ENCODE data around the gene SLAIN2.

SLAIN2 gene

DNA sequence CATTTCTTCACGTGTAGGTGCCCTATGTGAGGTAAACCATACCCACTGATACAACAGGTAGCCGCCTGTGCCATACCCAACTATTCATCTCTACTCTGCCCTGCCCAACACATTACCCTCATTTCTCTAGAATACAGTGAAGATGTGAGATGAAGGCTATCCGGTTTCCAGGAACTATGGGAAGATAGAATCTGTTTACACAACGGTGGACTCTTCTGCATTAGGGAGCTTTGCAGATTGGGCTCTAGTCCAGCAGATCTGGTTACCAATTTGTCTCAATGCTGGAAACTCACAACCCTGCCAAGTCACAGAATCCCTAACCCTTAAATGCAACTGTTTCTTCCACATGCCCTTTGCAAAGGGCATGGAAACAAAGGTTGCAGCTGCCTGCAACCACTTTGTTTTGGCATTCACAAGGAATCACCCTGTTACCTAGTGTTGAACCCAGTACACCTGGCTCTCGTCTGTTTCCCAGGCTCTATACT is 6.4 kb upstream of the SLAIN2 start:
- DNase-seq, result no peak

DNA sequence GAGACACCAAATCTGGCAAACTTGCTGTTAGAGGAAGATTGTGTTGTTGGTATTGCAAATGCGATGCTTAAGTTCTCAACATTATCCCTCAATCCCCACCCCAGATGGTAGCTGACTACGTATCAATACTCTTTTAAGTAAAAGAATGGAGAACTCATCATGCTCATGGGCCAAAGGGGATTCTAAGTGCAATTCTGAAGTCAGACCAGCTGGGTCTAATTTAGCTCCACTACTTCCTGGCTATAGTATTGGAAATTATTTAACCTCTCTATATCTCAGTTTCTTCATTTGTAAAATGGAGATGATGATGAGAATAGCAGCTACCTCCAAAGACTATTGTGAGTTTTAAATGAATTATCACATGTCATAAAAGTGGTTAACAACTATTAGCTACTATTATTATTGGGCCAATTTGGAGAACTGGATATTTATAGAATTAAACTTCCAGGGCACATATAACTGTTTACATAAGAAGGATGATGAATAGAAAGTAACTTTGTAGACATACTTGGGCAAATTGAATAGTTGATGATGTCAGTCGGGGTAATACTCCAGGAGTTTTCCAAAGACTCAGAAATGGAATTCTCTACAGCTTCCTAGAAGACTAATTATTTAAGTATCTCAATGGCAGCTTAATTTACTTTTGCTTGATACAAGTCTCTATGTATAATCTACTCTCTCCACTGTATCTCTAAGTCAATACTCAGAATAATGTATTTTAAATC is 5.0 kb upstream of the SLAIN2 start:
- no peak for DNase-seq

DNA sequence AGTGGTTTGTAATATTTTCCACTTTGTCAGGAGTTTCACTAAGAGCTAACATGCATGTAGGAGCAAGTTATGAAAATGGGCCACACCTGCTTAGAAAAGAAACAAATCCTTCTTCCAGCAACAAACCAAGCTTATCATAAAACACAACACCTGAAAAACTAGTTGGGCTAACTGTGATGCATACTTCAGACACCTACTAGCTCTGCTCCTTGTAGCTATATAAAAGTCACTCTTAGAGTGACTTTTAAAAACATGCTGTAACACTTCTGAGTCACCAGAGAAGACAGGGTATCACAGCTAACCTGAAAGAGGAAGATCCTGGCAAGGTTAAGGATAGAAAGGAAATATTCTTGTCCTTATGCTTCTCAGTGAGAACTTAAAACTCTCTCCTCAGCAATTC is 3.6 kb upstream of the SLAIN2 start:
- no peak for DNase-seq

DNA sequence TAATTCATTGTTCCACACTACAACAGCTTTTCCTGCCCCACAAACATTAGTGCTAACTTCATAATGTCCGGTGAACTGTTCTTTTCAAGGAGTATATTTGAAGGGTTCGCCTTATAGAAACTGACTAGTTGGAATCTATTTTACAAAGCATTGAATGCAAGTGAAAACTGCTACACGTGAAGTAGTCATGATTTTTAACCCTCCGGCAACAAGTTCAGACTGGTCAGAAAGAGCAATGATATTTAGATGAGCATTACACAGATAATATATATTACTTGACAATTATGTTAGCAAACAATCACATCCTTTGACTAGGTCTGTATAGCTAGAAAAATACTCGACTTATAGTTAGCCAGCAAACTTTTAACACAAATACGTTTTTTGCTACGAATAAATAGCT is 1.7 kb upstream of the SLAIN2 start:
- DNase-seq, result no peak

DNA sequence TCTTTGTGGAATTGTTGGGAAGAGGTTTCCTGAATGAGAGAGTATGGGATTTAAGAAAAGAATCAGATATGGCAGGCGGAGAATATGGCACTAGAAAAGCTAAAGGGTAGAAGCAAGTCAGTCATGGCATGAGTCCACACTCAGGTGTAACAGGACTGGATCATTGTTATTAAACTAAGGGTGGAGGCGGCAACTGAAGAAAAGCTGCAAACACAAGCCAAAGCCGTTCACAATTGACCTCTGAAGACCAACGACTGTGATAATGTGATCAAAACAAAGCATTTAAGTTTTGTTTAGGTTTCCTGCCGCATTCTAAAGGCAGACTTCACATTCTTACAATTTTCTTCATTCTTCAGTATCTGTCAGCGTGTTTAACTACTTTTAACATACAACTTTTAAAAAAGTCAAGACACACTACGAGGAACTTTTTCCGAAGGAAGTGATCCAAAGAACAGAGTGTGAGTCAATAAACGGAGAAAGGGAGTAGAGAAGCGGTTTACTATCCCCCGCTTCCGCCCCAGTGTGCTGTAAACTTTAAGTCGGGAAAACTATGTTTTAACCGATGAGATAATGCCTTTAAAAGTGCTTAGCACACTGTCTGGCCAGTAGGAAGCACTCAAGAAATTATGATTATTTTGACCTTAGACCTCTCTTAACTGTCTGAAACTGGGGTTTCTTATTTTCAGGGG is 909 bp upstream of the SLAIN2 start:
- no peak for DNase-seq

DNA sequence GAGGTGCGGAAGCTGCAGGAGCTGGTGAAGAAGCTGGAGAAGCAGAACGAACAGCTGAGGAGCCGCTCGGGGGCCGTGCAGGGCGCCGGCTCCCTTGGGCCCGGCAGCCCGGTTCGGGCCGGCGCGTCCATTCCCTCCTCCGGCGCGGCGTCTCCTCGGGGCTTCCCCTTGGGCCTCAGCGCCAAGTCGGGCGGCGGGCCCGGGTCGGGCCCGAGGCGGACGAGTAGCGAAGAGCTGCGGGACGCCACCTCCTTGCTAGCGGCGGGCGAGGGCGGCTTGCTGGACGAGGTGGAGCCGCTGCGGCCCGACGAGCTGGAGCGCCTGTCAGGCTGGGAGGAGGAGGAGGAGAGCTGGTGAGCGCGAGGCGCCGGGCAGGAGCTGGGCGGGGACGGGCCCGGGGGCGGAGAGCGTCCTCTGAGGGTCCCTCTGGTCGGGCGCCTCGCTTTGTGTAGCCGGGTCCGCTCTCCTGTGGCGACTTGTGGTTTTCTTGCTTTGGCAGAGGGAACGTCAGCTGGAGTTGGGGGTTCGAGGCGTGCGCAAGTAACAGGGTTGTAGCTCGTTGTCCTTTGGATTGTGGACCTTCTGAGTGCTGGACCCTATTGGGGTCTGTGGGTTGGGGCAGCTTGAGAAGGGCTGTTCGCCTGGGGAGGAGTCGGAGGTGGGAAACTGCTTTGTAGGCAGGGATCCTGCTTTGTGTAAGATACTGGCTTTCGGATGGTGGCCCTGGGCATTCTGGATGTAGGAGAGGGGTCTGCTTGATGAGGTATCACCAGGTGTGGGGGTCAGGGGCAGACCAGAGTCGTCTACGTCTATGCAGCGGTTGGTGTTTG is 662 bp downstream of the SLAIN2 start:
- DNase-seq, result peak; percentile 48

DNA sequence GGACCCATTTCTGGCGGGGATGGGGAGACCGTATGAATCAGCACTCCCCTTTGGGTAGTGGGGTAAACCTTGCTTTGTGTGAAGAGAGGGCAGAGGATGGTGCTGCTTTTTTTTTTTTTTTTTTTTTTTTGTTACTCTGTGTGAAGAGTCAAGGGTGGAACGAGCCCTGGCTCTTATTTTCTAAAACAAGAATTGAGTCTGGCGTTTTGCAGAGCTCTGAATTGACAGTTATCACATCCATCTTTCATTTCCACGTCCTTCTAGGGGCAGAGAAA is 1.2 kb downstream of the SLAIN2 start:
- no peak for DNase-seq

DNA sequence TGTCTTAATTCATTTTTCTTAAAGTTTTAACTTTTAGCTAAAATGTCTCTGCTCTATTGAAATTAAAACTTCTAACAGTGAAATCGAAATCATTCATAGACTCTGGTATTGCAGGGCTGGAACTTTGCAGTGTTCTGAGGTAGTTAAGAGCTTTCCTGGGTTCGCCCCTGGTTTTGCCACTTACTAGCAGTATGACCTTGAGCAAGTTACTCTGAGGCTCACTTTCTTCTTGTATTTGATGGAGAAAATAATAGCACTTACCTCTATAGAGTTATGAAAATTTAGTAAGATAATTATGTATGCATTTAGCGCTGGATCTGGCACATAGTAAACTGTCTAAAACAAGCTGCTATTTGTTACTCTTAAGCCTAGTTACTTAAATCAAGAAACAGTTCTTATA is 1.7 kb downstream of the SLAIN2 start:
- DNase-seq, result no peak

DNA sequence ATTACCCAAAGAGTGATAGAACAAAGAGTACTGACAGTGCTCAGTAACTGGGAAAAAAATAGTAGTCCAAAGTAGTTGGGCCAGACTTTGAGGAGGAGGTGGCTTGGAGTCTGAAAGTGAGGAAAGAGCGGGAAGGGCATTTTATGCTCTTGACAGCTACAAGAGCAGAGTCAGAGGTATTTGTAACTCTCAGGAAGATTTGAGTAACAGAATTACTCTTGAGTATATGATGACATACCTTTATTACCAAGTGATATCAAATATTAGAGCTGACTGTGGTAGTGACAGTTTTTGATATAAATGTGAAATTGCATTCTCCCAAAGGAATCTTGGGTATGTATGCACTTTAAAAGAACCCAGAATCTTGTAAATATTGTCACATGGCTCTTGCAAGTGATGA is 2.2 kb downstream of the SLAIN2 start:
- DNase-seq, result no peak

DNA sequence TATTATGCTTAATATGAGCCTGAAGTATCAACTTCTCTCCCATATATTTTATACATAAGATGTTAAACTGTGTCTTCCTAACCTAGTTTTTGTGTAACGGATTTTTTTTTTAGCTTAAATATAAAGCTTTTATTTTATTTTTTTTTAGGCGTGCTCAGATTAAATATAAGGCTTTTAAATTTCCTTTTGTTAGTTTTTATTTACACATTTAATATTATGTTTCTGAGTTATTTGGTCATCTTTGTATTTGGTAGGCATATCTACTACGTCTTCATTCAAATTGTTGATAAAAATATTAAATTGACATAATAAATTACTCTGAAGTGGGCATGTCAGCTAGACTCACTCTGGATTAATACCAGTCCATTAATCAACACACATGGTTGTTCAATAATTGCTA is 4.2 kb downstream of the SLAIN2 start:
- DNase-seq, result no peak

DNA sequence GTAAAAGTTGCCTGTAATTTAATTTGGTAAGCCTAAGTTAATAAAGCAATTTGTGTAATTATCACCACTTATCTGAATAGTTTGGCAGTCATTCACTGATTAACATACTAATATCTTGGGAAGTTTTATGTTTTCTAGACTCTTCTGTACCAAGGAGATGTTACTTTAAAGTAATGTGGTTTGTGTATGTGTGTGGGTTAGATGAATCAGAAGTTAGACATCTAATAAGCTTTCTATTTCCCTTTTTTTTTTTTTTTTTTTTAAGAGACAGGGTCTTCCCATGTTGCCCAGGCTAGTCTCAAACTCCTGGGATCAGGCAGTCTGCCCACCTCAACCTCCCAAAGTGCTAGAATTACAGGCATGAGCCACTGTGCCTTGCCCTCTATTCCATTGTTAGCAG is 5.3 kb downstream of the SLAIN2 start:
- no peak for DNase-seq

DNA sequence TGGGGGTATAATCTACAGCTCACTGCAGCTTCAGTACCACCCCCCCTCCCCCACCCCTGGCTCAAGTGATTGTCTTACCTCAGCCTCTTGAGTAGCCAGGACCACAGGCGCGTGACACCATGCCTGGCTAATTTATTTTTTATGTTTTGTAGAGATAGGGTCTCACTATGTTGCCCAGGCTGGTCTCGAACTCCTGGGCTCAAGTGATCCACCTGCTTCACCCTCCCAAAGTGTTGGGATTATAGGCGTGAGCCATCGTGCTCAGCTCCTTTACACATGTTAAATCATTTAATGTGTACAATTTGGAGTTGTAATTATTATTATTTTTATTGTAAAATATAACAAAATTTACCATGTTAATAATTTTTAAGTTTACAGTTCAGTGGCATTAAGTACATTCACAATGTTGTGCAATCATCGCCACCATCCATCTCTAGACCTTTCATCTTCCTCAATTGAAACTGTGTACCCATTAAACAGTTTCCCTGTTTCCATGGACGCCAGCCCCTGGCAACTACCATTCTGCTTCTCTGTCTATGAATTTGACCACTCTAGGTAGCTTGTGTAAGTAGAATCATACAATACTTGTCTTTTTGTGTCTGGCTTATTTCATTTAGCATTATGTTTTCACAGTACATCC is 6.1 kb downstream of the SLAIN2 start:
- no peak for DNase-seq

DNA sequence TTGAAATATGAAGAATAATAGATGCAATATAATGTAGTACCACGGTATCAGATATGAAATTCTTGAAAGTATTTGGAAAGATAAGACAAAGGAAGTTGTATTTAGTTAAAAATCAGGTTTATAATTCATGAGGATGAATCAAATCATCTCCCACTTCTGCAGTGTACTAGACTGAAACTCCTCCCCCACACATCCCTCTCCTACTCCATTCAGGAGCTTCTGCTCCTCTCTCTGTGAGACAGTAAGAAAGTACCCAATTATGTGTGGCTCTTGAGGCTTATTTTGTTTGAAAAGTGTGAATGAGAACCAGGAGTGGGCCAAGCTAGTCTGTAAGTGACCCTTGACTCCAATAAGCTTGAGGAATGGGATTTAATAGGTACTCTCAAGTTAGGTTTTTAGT is 9.5 kb downstream of the SLAIN2 start:
- no peak for DNase-seq

DNA sequence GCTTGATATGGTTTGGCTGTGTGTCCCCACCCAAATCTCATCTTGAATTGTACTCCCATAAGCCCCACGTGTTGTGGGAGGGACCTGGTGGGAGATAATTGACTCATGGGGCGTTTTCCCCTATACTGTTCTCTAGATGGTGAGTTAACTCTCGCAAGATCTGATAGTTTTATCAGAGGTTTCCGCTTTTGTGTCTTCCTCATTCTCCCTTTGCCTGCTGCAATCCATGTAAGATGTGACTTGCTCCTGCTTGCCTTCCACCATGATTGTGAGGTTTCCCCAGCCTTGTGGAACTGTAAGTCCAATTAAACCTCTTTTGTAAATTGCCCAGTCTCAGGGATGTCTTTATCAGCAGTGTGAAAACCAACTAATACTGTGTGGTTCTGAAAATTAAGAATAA is 11.5 kb downstream of the SLAIN2 start:
- DNase-seq, result no peak

DNA sequence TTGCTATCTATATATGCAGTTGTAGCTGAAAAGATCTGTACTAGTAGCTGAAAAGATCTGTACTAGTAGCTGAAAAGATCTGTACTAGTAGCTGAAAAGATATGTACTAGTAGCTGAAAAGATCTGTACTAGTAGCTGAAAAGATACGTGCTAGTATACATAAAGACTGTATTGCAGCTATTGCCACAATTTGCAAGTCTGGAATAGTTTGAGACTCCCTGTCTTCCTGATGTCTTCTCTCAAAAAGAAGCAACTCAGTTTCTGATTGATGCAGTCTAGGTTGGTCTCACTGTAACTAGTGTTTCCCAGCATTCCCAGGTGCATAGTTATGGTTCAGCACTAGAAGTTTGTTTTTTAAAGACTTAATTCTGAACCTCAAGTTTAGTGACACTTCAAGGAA is 15.0 kb downstream of the SLAIN2 start:
- no peak for DNase-seq

DNA sequence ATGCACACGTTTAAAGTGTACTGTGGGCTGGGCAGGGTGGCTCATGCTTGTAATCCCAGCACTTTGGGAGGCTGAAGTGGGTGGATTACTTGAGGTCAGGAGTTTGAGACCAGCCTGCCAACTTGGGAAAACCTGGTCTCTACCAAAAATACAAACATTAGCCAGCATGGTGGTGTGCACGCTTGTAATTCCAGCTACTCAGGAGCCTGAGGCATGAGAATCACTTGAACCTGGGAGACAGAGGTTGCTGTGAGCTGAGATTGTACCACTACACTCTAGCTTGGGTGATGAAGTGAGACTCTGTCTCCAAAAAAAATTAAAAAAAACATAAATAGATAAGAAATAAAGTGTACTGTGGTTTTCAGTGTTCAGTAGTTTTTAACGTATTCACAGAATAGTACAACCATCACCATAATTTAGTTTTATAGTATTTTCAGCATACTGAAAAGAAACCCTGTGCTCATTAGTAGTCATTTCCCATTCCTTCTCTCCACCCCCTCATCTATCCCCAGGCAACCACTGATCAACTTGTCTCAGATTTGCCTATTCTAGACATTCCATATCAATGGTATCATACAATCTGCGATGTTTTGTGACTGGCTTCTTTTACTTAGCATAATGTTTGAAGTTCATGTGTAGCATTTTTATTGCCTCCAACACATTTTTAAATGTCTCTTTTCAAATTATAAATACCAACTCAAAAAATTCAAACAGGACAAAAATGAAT is 19.1 kb downstream of the SLAIN2 start:
- DNase-seq, result no peak

DNA sequence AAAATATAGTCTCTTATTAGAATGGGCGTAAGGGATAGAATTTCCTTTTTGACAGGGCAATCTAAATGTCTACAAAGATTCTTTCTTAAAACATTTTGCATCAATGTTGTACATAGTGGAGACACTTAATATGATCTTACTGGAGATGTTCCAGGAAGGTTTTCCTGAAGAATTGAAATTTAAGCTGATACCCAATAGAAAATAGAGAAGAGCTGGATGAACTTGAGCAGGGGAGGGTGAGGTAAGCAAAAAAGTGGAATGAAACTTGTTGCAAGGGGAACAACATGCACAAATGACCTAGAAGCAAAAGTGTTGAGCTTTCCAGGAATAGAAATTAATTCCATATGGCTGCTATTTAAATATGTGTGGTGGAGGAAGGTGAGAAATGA is 19.7 kb downstream of the SLAIN2 start:
- DNase-seq, result no peak

DNA sequence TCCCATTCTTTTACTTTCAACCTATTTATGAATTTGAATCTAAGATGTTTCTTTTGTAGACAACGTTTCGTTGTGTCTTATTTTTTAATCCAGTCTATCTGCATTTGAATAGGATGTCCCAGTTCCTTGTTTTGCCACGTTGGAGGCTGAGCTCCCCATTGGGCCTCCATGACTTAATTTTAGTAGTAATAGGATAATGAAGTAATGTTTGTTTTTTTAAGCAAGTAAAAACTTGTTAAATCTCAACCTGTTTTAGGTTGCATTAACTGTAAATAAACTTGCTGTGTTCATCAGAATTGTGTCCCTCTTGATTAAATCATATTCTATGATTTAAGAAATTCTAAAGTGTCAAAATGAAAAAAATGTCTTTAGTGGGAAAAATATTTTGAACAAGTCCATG is 25.3 kb downstream of the SLAIN2 start:
- DNase-seq, result no peak

DNA sequence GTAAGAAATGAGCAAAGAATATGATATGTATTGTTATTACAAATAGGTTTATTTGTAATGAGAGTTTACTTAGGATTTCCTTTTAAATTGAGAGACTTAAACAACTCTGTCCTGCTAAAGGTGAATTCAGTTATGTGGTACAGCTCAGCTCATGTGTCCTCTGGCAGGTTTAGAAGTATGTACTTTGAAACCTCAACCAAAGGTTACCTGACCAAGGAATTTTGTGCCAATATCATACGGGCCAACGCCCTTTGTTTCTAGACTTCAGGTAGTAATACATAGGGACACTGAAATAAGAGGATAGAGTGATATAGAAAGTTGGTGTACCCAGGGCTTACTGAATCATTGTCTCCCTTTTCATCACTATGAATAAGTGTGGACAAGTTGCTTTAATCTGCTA is 25.7 kb downstream of the SLAIN2 start:
- no peak for DNase-seq

DNA sequence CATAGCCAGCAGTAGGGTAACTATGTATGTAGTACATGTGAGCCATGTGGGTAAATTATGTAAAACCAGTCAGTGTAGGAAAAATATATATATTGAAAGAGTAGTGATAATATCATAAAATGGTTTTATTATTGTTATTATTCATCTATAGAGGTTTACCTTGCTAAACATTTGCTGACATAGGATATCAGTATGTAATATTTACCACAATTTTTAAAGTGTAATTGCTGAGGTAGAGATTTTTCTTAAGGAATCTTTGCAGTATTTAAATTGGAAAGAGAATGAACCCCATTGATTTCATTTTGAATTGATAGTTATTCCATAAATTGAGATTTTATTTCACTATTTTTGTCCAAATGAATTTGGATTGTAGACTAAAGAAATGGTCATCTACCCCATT is 27.1 kb downstream of the SLAIN2 start:
- DNase-seq, result no peak

DNA sequence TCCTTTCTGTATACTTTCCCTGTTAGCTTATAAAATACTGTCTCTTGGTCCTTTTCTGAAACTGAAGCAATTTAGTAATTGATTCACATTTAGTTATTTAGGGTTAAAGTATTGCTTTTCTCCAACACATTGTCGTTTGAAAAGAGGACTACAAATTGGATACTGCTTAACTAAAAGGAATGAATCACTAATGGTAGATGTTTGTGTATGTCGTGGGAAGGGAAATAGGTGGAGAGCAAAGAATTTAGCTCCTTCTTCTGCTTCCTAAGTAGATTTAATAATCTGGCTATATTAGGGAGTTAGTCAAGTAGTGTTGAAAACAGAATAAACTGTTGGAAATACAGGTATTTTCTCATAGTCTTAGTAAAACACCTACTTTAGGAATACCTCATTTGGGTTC is 27.9 kb downstream of the SLAIN2 start:
- no peak for DNase-seq

DNA sequence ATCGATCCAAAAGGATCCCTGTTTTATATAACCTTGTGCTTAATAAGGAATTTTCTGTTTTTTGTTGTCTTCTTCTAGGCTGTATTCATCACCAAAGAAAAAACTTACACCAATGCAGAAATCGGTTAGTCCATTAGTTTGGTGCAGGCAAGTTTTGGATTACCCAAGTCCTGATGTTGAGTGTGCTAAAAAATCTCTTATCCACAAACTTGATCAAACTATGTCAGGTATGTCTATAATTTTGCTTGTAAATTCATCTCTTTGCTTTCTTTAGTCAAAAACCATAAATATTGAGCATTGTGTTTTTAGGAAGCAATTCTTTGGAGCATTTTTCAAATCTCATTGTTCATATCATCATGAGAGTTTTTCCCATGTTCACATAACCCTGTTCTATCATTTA is 28.4 kb downstream of the SLAIN2 start:
- no peak for DNase-seq

Measured in T-helper 9 cell (primary cell).